NOMO-1 (cell line): Measurements from ENCODE around the gene ZNF438.
"Not testable (repeated sequence)": the region's sequence is repeated elsewhere in the genome, so short reads cannot be mapped to it uniquely, and the experiment has no call there.

Experiments
- DNase-seq, 2 experiments: peaks; one replicate each; lab custom pipeline; 2025; ENCODE audit not compliant: unreplicated experiment in 2 of 2; lab: John Stamatoyannopoulos, UW

Gene ZNF438

GRCh38 chr10:30949218-30949617 is 82.4 kb downstream of the ZNF438 start:
- not testable (repeated sequence) for DNase-seq

DNA sequence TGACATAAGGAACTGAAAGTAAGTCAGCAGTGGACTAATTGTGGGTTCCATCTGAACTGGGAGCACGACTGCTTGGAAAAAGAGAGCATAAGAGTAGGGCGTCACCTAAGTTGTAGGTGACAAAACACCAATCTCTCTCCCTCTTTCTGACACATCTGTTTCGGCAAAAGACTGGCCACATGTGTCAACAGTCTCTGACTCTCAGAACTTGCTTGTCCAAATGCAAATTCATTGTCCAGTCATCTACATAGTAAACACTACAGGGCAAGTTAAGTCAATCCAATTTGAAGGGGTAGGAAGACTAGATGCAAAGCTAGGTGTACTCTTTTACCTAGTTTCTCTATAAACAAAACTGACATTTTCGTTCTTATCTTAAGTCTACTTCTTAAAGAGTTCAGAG is 87.7 kb downstream of the ZNF438 start:
- DNase-seq: peak in 1 of 2 experiments; percentile 24

- DNase-seq: no peak
These were observed 88.2 kb downstream of the ZNF438 start for GRCh38 chr10:30943451-30943850.

GRCh38 chr10:30940256-30940655 is 91.4 kb downstream of the ZNF438 start:
- no peak for DNase-seq

DNA sequence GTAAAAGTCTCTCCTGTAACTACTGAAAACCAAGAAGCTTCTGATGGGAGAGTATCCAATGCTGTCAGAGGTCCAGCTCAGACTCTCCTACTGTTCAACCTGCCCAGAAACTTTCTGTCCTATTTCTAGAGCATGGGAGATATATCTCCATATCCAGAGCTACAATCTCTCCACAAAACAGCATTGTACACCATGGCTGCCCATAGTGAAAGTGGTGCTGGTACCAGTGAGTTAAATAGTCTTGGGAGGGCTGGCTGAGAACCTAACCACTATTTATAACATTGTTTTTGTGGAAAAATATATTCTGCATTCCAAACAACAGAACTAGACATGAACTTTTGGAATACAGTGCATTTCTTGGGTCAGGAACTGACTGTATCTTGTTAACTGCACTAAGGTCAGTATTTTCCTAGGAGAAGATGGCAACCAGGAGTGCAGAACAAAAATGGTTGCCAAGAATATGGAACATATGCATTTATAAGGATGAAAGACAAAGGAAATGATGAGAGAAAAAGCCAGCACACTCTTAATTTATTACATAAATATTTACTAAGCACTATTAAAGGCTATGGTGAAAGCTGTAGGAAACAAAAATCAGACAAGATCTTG is 91.9 kb downstream of the ZNF438 start:
- no peak for DNase-seq

DNA sequence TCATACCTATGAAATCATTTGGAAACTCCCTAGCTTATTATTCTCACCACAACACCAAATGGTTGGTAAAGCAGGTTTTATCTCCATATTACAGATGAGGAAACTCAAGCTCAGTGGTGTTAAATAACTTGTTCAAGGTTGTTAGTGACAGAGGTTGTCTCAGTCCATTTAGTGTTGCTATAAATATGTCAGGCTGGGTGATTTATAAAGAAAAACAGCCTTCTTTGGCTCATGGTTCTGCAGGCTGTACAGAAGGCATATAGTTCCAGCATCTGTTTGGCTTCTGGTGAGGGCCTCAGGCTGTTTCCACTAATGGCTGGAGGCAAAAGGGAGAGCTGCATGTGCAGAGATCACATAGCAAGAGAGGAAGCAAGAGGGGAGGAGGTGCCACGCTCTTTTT is 96.6 kb downstream of the ZNF438 start:
- DNase-seq: no peak

DNA sequence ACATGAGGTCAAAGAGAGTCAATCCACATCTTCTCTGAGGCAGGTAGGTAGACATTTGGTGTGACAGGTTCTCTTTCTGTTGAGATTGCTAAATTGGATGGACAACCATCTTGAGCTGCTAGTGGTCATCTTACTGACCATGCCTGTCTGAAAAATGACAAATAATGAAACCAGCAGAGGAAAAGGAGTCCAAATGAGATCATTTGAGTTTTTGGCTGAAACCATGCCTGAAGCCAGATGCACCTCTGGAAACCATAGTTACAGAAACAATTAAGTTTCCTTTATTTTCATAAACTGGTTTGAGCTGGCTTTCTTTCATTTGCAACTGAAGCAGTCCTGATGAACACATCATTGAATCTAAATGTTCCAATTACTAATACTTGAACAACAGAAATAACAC is 100.6 kb downstream of the ZNF438 start:
- no peak for DNase-seq

DNA sequence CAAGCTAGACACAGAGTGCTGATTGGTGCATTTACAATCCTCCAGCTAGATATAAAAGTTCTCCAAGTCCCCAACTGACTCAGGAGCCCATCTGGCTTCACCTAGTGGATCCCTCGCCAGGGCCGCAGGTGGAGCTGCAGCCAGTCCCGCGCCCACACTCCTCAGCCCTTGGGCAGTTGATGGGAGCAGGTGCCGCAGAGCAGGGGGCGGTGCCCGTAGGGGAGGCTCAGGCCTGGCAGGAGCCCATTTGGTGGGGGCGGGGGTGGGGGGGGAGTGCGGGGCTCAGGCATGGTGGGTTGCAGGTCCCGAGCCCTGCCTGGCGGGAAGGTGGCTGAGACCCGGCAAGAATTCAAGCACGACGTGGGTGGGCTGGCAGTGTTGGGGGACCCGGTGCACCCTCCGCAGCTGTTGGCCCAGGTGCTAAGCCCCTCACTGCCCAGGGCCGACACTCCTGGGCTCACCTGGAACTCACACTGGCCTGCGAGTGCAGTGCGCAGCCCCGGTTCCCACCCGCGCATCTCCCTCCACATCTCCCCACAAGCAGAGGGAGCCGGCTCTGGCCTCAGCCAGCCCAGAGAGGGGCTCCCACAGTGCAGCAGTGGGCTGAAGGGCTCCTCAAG is 101.7 kb downstream of the ZNF438 start:
- DNase-seq: no peak

DNA sequence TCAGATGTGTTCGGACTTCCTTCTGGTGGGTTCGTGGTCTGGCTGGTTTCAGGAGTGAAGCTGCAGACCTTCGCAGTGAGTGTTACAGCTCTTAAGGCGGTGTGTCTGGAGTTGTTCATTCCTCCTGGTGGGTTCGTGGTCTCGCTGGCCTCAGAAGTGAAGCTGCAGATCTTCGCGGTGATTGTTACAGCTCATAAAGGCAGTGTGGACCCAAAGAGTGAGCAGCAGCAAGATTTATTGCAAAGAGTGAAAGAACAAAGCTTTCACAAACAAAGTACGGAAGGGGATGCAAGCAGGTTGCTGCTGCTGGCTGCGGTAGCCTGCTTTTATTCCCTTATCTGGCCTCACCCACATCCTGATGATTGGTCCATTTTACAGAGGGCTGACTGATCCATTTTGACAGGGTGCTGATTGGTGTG is 102.3 kb downstream of the ZNF438 start:
- DNase-seq: not testable (repeated sequence)

GRCh38 chr10:30928742-30929141 is 102.9 kb downstream of the ZNF438 start:
- DNase-seq: no peak

DNA sequence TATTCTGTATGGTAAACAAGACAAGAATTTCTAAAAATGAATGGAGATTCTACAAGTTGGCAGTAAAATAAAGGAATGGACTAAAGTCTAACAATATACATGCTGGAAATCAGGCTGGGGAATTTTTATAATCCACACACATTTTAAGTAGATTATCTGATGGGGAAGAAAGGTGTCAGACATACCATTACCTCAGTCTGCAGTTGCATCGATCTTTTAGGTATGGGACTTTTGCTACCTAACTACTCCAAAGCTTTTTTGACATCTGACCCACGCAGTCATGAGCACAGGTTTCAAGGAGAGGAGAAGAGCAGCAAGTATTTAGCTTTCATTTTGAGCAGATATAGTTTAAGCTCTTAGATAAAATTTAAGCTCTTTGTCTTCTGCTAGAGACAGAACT is 113.0 kb downstream of the ZNF438 start:
- no peak for DNase-seq

DNA sequence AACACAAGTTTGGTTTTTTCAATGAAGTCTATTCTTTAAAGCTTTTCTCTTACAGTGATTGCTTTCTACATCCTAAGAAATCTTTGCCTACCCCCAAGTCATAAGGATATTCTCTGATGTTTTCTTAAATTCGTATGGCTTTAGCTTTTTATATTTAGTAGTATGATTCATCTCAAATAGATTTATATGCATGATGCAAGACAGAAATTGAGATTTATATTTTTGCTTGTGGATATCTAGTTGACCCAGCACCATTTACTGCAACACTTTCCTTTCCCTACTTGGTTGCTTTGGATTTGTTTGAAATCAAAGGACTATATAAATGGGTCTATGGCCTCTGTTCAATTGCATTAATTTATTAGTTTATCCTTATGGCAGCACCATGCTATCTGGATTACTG is 113.9 kb downstream of the ZNF438 start:
- no peak for DNase-seq

DNA sequence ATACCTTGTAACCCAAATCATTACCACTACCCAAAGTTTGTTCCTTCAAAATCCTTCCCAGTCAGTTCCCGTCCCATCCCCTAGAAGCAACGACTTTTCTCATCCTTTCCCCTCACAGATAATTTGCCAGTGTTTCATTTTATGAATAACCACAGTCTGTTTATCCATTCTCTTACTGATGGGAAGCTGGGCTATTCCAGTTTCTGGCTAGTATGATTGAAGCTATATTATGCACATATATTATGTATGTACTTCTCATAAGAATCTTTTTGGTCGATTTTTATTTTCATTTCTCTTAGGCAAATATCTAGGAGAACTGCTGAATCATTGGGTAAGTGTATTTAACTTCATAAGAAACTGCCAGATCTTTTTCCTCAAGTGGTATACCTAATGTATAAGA is 114.6 kb downstream of the ZNF438 start:
- no peak for DNase-seq

- DNase-seq: peak; percentile 10 to 69
These were observed 116.5 kb downstream of the ZNF438 start for GRCh38 chr10:30915146-30915545.

DNA sequence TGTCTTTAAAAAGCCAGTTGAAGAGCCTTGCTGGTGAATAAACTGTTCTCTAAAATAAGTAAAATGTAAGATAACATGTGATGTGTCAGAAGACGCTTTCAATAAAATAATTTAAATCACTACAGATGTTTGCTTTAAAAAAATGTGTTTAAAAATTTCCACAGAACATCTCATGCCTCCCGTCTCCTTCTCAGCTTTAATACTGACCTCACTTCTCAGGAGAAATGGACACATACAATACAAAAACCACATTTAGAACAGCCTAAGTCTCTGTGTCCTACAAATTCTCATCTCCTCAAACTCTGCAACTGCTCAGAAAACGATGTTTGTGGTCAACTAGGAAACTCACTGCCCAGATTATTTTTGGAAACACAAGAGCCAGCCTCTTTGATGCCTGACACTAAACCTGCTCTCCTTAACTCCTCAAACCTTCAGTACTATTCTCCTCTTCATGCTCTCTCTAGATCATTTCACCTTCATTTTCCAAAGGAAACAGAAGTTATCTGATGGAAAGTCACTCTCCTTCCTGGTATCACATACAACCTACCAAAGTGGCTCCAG is 120.3 kb downstream of the ZNF438 start:
- DNase-seq: no peak

DNA sequence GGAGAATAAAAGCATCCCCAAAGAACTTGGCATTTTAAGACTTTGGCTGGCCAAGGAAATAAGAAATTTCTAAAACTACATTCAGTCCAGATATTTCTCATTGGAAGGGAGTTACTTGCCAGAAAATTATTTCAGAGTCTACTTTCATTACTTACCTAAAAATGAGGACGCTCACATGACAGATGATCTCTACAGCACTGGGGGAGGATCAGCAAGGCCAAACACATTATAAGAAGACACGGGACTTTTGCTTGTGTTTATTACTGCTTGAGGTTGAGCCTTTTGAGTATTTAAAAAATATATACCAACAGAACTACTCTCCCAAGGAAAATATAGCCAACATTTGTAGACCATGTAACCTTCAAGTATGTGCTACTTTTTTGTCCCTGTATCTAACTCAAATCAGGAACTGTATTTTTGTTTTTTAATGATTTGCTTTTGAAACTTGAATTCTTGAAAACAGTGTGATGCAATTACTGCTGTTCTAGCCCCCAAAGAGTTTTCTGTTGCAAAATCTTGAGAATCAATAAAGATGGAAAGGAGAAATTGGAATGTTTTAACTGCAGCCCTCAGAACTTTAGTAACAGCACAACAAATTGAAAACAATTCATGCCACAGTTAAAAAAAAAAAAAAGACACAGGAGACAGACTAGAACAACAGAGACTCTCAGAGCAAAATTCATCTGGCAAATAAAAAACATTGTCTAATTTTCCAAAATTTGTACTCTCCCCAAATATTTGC is 128.1 kb downstream of the ZNF438 start:
- no peak for DNase-seq

DNA sequence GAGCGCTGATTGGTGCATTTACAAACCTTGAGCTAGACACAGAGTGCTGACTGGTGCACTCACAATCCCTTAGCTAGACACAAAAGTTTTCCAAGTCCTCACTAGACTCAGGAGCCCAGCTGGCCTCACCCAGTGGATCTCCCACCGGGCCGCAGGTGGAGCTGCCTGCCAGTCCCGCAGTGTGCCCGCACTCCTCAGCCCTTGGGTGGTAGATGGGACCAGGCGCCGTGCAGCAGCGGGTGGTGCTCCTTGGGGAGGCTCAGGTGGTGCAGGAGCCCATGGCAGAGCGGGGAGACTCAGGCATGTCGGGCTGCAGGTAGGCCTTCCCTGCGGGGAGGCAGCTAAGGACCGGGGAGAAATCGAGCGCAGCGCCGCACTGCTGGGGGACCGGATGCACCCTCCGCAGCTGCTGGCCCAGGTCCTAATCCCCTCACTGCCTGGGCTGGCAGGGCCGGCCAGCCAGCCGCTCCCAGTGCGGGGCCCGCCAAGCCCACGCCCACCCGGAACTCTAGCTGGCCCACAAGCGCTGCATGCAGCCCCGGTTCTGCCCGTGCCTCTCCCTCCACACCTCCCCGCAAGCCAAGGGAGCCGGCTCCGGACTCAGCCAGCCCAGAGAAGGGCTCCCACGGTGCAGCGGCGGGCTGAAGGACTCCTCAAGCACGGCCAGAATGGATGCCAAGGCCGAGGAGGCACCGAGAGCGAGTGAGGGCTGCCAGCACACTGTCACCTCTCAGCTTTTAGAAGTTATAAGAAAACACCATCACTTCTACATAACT is 128.9 kb downstream of the ZNF438 start:
- no peak for DNase-seq

- not testable (repeated sequence) for DNase-seq
These were observed 130.2 kb downstream of the ZNF438 start for GRCh38 chr10:30901487-30901886.

- no peak for DNase-seq
These were observed 132.7 kb downstream of the ZNF438 start for GRCh38 chr10:30898964-30899363.

- DNase-seq: no peak
These were observed 134.1 kb downstream of the ZNF438 start for GRCh38 chr10:30897547-30897946.

DNA sequence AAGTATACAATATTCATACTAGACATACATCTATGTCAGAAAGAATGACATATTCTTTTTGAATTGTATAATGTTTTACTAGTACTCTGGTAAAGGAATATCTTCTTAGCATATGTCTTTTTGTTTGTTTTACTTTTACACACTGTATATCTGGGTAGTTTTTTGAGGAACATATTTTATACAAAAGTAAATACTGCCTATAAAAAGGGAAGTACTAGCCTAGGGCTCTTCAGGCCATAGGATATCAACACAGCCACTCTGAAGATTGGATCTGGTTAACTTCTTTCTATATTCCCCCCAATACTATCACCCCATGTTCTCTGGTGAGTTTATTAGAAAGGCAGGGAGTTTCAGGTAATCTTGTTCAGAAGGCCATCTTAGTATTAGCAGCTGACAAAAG is 134.6 kb downstream of the ZNF438 start:
- DNase-seq: no peak
